Measurements from ENCODE around the gene KLK6.
A peak's percentile ranks its signal among the peaks of the same experiment; 100 is the strongest.
"Not testable (repeated sequence)": the region's sequence is repeated elsewhere in the genome, so short reads cannot be mapped to it uniquely, and the experiment has no call there.

Gene KLK6

DNA sequence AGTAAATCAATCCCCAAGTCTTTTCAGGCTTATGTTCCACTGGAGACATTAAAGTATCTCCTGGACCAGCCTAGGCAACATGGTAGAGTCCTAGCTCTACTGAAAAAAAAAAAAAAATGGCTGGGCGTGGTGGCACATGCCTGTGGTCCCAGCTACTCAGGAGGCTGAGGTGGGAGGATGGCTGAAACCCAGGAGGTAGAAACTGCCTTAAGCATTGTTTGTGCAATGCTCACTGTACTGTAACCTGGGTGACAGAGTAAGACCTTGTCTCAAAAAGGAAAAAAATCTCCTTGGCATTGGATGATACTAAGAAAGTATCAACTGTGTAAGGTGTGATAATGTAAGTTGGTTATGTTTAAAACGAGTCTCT is 23.3 kb upstream of the KLK6 start:
- DNase-seq (ENCODE audit: low spot score): no peak

GRCh38 chr19:50984416-50984815 is 15.0 kb upstream of the KLK6 start:
- DNase-seq (ENCODE audit: low spot score): not testable (repeated sequence)

GRCh38 chr19:50983625-50984292 is 14.4 kb upstream of the KLK6 start, which contains the start of gene KLK7:
Gene KLK7, minus strand, starts transcription at chr19:50983917. Its CDS starts 1,518 bp downstream, at chr19:50982399.
- no peak for DNase-seq (ENCODE audit: low spot score)

- no peak for DNase-seq (ENCODE audit: low spot score)
Observed at GRCh38 chr19:50982186-50982585, 12.8 kb upstream of the KLK6 start.

DNA sequence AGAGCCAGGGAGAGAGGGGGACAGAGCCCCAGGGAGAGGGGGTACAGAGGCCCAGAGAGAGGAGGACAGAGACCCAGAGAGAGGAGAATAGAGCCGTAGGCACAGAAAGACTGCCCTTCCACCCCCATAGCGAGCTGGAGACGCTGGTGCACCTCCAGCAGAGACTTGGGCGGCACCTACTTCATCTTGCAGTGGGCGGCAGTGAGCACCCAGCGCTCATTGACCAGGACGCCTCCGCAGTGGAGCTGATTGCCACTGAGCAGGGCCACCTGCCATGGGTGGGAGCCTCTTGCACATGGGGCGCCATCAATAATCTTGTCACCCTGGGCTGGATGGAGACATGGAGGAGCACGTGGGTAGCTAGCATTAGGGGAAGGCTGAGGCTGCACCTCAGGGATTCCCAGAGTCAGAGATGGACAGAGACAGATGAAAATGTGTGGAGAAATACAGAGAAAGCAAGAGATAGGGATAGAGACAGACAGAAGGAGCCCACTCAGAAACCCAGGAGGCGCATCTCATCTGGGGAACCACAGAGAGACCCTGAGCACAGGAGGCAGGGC is 12.3 kb upstream of the KLK6 start:
- no peak for DNase-seq (ENCODE audit: low spot score)

- no peak for DNase-seq (ENCODE audit: low spot score)
Observed at GRCh38 chr19:50980208-50980607, 10.8 kb upstream of the KLK6 start.

DNA sequence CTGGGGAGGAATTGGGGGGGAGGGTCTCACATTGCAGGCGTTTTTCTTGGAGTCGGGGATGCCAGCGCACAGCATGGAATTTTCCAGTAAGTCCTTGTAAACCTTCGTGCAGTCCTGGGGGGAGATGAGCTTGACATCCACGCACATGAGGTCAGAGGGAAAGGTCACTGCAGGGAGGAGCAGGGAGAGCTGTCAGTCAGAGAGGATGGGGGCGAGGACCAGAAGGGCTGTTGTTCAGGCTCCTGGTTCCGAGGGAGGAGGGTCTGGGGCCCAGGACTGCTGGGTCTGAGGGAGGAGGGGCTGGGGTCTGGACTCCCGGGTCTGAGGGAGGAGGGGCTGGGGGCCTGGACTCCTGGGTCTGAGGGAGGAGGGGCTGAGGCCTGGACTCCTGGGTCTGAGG is 10.4 kb upstream of the KLK6 start:
- DNase-seq (ENCODE audit: low spot score): no peak

GRCh38 chr19:50978772-50979390 is 9.5 kb upstream of the KLK6 start:
- DNase-seq (ENCODE audit: low spot score): no peak

DNA sequence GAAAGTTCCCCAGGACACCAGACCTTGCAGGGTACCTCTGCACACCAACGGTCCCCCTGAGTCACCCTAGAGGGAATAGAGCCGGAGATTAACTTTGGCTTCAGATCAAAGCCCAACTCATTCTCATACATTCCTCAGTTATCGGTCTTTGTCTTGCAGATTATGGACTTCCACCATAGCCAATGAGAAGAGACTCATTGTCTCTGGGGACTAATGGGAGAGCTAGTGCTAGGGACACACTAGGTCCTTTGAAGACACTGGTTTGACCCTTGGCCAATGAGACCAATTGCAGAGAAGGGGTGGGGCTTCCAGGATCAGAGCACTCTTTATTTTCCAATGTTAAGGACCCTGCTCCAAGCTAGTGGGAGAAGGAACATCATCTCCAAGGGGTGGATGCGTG is 8.2 kb upstream of the KLK6 start:
- no peak for DNase-seq (ENCODE audit: low spot score)

DNA sequence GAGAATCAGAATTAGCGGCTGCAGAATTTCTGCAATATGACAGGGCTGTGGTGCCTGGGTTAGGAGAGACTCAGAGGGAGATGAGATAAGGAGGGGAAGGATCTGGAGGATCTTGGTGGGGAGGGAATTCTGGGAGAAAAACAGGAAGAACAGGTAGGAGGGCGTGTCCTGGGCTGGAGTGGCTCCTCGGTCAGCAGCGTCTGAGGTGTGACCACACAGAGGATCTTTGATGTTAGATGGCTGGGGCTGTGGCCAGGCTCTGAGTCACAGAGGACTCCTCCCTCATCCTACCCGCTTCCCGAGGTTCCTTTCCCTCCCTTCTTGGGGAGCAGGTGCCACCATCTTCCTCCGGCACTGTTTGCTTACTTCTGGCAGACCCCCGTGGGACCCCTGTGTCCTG is 6.4 kb upstream of the KLK6 start:
- no peak for DNase-seq (ENCODE audit: low spot score)

DNA sequence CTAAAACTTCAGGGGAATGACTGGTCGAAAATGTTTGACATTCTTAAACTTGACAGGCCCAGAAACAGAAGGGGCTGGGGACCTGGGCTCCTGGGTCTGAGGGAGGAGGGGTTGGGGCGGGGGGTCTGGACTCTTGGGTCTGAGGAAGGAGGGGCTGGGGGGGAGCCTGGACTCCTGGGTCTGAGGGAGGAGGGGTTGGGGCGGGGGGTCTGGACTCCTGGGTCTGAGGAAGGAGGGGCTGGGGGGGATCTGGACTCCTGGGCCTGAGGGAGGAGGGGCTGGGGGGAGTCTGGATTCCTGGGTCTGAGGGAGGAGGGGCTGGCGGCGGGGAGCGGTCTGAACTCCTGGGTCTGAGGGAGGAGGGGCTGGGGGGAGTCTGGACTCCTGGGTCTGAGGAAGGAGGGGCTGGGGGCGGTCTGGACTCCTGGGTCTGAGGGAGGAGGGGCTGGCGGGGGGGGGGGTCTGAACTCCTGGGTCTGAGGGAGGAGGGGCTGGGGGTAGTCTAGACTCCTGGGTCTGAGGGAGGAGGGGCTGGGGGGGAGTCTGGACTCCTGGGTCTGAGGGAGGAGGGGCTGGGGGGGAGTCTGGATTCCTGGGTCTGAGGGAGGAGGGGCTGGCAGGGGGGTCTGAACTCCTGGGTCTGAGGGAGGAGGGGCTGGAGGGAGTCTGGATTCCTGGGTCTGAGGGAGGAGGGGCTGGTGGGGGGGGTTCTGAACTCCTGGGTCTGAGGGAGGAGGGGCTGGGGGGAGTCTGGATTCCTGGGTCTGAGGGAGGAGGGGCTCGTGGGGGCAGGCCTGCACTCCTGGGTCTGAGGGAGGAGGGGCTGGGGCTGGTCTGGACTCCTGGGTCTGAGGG is 5.5 kb upstream of the KLK6 start:
- no peak for DNase-seq (ENCODE audit: low spot score)

DNA sequence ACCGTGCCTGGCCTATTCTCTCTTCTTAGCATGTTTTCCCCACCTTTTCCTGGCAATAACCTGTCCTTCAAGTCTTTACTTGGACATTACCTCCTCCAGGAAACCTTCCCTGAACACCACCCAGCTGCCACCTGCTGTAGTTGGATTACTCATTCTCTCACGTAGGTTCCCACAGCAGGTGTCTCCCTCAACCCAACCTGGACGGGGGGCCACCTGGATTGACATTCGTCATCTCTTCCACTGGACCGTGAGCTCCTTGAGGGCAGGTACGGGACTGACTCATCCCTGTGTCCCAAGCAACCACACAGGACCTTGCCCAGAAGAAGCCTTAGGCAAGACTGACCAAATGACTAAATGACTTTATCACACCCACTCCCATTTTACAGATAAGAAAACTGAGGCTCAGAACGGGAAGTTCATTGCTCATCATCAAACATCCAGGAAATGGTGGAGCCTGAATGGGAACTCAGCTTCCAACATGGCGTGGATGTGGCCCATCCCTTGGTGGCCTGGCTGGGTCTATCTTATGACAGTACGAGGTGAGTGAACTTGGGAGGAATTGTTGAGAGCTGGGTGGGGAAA is 3.5 kb upstream of the KLK6 start:
- DNase-seq (ENCODE audit: low spot score): no peak

DNA sequence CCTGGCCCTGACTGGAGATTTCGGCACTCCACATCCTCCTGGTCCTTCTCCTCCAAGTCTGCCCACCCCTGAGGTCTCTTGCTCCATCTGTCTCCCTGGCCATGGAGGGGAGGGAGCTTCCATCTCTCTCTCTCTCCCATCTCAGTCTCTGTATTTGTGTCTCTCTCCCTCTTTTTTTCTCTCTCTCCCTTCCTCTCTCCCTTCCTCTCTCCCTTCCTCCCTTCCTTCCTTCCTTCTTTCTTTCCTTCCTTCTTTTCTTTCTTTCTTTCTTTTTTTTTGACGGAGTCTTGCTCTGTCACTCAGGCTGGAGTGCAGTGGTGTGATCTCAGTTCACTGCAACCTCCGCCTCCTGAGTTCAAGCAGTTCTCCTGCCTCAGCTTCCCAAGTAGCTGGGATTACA is 419 bp upstream of the KLK6 start:
- not testable (repeated sequence) for DNase-seq (ENCODE audit: low spot score)

DNA sequence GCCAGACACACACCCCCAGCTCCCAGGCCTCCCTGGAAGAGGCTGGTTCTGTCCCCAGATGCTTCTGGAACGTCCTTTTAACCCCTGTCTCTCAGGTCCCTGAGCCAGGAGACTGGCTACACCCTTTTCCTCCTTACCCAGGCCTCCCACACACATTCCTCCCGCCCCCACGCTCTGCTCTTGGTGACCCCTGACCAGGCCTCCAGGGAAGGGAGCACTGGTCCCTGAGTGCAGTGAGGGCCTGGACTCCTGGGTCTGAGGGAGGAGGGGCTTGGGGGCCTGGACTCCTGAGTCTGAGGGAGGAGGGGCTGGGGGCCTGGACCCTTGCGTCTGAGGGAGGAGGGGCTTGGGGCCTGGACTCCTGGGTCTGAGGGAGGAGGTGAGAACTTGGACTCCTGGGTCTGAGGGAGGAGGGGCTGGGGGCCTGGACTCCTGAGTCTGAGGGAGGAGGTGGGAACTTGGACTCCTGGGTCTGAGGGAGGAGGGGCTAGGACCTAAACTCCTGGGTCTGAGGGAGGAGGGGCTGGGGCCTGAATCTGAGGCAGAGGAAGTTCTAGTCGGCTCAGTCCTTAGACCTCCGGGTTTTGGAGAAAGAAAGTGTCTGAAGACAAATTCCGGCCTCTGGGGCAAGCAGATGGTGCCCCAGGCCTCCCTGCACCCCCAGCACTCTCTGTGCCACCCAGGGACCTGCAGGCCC is 527 bp downstream of the KLK6 start:
- no peak for DNase-seq (ENCODE audit: low spot score)

- no peak for DNase-seq (ENCODE audit: low spot score)
Observed at GRCh38 chr19:50967929-50968715, 1.3 kb downstream of the KLK6 start.

- no peak for DNase-seq (ENCODE audit: low spot score)
Observed at GRCh38 chr19:50964266-50964665, 5.1 kb downstream of the KLK6 start.

DNA sequence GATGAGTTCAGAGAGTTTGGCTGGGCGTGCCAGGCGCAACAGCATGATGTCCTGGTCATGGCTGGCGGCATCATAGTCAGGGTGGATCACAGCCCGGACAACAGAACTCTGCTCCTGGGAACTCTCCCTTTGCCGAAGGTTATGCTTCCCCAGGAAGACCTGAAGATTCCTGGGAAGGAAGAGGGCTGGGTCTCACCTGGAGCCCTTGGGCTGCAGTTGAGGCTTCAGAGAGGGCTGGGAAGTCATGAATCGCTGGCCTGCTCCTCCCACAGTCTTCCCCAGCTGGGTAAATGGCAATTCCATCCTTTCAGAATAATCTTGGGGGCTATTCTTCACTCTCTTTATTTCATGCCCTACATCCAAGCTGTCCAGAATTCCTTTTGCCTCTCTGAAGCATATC is 6.0 kb downstream of the KLK6 start:
- no peak for DNase-seq (ENCODE audit: low spot score)

- DNase-seq (ENCODE audit: low spot score): no peak
Observed at GRCh38 chr19:50962245-50962644, 7.1 kb downstream of the KLK6 start.

- peak; percentile 20 for DNase-seq (ENCODE audit: low spot score)
Observed at GRCh38 chr19:50959731-50960500, 9.5 kb downstream of the KLK6 start.

DNA sequence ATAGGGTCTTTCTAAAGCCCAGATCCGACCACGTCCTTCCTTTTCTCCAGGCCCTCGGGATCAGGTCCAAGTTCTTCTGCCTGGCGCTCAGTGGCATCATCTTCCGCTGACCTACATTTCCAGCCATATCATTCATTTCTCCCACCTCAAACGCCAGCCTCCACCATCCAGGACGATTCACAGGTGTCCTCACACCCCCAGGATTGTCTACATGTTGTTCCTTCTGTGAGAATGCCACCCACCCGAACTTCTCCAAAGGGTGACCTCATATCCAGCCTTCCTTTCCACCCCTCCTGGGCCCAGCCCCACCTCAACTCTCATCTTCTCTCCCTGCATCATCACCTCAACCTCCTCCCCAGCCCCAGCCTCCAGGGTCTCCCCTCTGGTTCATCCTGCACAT is 11.8 kb downstream of the KLK6 start:
- no peak for DNase-seq (ENCODE audit: low spot score)

Measured in Ammon's horn (tissue), 1 donor.